Activated naive CD4-positive, alpha-beta T cell treated with anti-CD3 and anti-CD28 coated beads, Interleukin-2, amount 50 U/mL, for 24 hours (primary cell): Measurements from ENCODE around the gene CHRND.
"Not testable (repeated sequence)": the region's sequence is repeated elsewhere in the genome, so short reads cannot be mapped to it uniquely, and the experiment has no call there.

ENCODE experiments used
- H3K27ac Mint-ChIP-seq: one replicate; pipeline ENCODE4 v1.8.0; 2021; ENCODE audit warnings: mild to moderate bottlenecking, mixed read lengths
- H3K27me3 Mint-ChIP-seq: one replicate; pipeline ENCODE4 v1.8.0; 2021; ENCODE audit warnings: mixed read lengths
- H3K36me3 Mint-ChIP-seq: one replicate; pipeline ENCODE4 v1.8.0; 2021; ENCODE audit warnings: mixed read lengths
- H3K4me1 Mint-ChIP-seq: one replicate; pipeline ENCODE4 v1.8.0; 2021; ENCODE audit warnings: mixed read lengths
- H3K4me3 Mint-ChIP-seq: one replicate; pipeline ENCODE4 v1.8.0; 2021; ENCODE audit warnings: mild to moderate bottlenecking, mixed read lengths
- H3K9me3 Mint-ChIP-seq: one replicate; pipeline ENCODE4 v1.8.0; 2021; ENCODE audit warnings: mixed read lengths

CHRND gene

DNA sequence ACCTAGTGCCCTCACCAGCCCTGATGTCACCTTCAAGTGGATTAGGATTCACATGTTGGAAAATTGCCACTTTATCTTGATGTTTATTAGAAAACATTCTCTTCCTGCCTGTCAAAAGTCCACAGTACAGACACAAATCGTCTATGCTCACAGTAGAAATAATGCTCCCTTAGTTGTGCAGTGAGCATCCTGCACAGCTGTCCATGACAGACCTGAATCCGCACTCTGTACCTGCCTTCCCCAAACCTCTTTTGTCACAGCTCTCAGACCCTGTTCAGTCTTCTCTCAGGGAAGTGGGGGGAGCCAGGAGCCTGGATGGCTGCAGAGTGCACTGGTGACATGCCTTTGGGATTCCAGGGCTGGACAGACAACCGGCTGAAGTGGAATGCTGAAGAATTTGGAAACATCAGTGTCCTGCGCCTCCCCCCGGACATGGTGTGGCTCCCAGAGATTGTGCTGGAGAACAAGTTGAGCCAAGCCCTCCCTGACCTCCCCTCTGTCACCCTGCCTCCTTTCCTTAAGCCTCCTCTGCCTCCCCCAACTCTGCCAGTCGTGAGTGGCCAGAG lies 2.0 kb downstream of the CHRND start:
- Mint-ChIP-seq H3K9me3 (no peaks in the 10 kb centered on the region), H3K27me3 (peaks cover 18% of the 10 kb centered on the region), H3K36me3 (no peaks in the 10 kb centered on the region), H3K4me3 (no peak overlapping the region), H3K4me1 (peaks cover 24% of the 10 kb centered on the region), H3K27ac (no peak overlapping the region)

DNA sequence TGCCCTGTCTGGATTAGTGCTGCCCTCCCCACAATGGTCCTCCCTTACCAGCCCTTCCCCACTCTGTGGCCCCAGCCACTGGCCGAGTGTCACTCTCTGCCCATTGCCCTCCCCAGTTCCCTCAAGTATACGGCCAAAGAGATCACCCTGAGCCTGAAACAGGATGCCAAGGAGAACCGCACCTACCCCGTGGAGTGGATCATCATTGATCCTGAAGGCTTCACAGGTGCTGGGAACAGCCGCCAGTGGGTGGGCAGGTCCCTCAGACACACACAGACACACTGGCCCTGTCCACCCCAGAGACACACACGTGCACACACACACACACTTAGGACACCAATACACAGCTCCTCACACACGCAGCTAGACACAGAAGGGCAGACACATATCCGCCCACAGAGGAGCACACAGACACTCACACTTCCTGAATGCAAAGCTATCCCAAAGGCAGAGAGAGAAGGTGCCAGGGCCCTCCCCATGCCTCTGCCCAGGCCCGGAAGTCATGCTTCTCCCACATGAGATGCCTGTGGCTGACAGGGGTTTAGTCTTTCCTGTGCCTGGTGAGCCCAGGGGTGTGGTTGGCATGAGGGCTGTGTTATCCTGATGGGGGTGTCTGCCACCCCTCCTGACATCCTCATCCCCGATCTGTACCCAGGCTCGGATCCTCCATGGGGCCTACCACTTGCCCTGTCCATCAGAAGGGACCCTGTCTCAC lies 2.9 kb downstream of the CHRND start:
- H3K27me3 Mint-ChIP-seq: peaks cover 16% of the 10 kb centered on the region
- H3K4me1 Mint-ChIP-seq: peaks cover 20% of the 10 kb centered on the region
- H3K9me3 Mint-ChIP-seq: no peaks in the 10 kb centered on the region
- no peaks in the 10 kb centered on the region for H3K36me3 Mint-ChIP-seq
- no peak overlapping the region for H3K4me3 Mint-ChIP-seq
- no peak overlapping the region for H3K27ac Mint-ChIP-seq

DNA sequence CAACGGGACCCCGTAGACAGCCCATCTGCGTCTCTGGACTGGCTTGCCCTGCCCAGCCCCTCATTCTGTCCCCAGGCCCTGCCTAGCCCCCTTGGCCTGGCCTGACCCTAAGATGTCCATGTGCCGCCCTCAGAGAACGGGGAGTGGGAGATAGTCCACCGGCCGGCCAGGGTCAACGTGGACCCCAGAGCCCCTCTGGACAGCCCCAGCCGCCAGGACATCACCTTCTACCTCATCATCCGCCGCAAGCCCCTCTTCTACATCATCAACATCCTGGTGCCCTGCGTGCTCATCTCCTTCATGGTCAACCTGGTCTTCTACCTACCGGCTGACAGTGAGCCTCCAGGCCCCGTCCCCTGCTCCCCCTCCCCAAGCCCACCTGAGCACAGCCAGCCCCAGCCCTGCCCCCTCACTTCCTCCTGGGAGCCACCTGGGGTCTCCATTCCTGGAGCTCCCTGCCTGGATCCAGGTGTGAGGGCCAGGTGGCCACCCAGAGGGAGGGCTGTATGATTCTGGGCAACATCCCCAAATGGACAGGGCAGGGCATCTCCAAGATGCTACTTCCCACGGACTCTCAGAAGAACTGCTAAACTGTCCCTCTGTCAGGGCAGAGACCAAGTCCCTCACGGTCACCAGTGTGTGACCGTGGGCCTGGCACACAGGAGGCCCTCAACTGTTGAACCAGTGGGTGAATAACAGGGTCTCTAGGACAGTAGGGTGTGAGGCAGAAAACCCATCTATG lies 4.0 kb downstream of the CHRND start:
- no peak overlapping the region for H3K27ac Mint-ChIP-seq
- no peaks in the 10 kb centered on the region for H3K36me3 Mint-ChIP-seq

DNA sequence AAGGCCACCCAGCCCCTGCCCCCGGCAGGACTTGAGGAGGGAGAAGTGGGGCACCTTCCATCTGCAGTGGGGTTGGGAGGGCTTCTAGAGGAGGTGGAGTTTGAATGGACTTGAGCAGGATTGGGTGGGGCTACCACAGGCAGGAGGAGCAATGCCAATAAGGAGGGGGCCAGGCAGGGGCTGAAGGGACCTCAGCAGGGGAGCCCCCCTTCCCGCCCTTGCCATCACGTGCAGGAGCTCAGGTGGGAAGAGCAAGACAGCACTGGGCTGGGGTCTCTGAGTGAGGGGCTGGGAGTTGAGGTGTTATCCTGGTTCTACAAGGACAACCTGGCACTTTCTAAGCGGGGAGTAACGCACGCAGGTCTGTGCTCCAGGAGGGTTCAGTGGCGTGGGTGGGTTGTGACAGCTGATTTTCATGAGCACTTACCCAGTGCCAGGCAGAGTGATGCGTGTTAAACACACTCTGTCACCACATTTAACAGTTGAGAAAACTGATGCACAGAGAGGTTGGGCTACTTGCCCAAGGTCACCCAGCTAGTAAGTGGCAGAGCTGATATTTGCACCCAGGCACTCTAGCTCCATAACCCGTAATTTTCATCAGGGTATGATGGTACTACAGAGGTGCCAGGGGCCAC lies 4.8 kb downstream of the CHRND start:
- Mint-ChIP-seq H3K4me1 (peaks cover 17% of the 10 kb centered on the region), H3K9me3 (no peaks in the 10 kb centered on the region), H3K27me3 (peaks cover 10% of the 10 kb centered on the region), H3K36me3 (no peaks in the 10 kb centered on the region), H3K27ac (no peak overlapping the region), H3K4me3 (no peak overlapping the region)

More for the DNA sequence above, 4.0 kb downstream of the CHRND start:
- Mint-ChIP-seq H3K4me3 (no peak overlapping the region), H3K27me3 (peaks cover 10% of the 10 kb centered on the region), H3K4me1 (peaks cover 17% of the 10 kb centered on the region), H3K9me3 (no peaks in the 10 kb centered on the region)

DNA sequence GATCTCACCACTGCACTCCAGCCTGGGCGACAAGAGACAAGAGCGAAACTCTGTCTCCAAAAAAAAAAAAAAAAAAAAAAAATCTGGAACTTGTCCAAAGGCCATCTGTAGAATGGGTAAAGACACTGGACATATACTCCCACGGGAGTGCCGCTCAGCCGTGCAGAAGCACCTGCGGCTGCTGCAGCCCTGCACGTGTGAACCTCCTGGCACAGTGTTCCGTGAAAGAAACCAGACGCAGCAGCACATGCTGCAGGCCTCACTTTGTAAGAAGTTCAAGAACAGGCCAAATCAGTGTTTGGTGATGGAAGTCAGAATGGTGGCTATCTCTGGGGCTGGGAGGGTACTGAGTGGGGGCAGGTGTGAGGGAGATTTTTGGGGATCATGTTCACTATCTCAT lies 6.5 kb downstream of the CHRND start:
- Mint-ChIP-seq H3K27me3 (peaks cover 14% of the 10 kb centered on the region), H3K4me1 (peaks cover 17% of the 10 kb centered on the region), H3K27ac (no peak overlapping the region), H3K36me3 (no peaks in the 10 kb centered on the region), H3K4me3 (no peak overlapping the region), H3K9me3 (no peaks in the 10 kb centered on the region)

DNA sequence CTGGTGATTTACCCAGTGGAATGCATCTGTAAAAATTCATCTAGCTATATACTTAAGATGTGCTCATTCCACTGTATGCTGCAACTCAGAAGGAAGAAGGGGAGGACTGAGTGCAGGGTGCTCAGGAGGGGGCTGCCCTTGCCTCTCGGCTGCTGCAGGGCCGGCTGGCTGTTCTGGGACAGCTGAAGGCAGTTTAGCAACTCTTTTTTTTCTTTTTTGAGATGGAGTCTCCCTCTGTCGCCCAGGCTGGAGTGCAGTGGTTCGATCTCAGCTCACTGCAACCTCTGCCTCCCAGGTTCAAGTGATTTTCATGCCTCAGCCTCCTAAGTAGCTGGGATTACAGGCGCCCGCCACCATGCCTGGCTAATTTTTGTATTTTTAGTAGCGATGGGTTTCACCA lies 6.9 kb downstream of the CHRND start:
- not testable (repeated sequence) for H3K9me3 Mint-ChIP-seq, H3K27ac Mint-ChIP-seq, H3K4me3 Mint-ChIP-seq, H3K36me3 Mint-ChIP-seq
- Mint-ChIP-seq H3K27me3 (peaks cover 13% of the 10 kb centered on the region), H3K4me1 (peaks cover 16% of the 10 kb centered on the region)

DNA sequence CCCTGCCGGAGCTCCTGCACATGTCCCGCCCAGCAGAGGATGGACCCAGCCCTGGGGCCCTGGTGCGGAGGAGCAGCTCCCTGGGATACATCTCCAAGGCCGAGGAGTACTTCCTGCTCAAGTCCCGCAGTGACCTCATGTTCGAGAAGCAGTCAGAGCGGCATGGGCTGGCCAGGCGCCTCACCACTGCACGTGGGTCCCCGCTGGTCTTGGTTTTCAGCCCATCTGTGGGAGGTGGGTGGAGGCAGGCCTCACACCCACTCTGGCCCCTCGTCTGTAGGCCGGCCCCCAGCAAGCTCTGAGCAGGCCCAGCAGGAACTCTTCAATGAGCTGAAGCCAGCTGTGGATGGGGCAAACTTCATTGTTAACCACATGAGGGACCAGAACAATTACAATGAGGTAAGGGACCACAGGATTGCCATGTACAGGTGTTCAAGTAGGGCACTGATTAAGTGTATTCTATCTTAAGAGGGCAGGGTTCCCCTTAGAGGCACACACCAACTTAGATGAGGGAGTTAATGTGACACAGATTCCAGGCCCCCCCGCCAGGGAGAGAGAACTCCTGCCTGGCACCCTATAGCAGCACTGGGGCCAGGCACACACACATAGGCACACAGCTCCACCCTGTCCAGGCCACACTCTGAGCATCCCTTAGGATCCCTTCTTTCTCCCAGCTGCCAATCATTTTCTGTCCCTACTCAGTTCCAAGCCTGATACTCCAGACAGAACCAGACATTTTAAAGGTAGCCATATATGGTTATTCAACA lies 8.2 kb downstream of the CHRND start:
- H3K4me3 Mint-ChIP-seq: no peak overlapping the region
- no peaks in the 10 kb centered on the region for H3K9me3 Mint-ChIP-seq
- peaks cover 5% of the 10 kb centered on the region for H3K27me3 Mint-ChIP-seq

DNA sequence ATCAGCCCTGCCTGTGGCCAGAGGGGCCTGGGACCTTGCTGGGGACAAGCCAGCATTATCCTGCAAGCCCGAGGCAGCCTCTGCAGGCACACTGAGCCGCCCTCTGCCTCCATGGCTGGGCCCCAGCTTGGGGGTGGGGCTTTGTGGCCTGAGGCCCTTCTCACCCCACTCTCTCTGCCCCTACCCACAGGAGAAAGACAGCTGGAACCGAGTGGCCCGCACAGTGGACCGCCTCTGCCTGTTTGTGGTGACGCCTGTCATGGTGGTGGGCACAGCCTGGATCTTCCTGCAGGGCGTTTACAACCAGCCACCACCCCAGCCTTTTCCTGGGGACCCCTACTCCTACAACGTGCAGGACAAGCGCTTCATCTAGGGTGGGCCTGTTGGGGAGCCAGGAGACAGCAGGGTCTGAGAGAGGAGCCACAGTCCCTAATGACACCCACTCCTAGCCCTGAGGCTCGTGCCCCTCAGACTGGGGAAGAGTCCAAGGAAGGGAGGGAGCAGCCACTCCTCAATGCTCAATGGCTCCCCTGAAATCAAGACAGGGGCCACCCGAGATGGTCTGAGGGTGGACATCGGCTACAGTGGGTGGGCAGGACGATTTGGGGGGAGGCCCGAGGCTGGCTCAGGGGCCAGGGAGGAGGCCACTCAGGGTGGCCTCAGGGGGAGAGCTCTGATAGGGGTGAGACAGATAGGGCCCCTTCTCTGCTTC lies 9.1 kb downstream of the CHRND start:
- Mint-ChIP-seq H3K27ac (no peak overlapping the region), H3K9me3 (no peaks in the 10 kb centered on the region), H3K4me3 (no peak overlapping the region), H3K27me3 (peaks cover 5% of the 10 kb centered on the region), H3K36me3 (no peaks in the 10 kb centered on the region), H3K4me1 (peaks cover 5% of the 10 kb centered on the region)

More for the DNA sequence above, 8.2 kb downstream of the CHRND start:
- Mint-ChIP-seq H3K36me3 (no peaks in the 10 kb centered on the region), H3K4me1 (peaks cover 8% of the 10 kb centered on the region), H3K27ac (no peak overlapping the region)

DNA sequence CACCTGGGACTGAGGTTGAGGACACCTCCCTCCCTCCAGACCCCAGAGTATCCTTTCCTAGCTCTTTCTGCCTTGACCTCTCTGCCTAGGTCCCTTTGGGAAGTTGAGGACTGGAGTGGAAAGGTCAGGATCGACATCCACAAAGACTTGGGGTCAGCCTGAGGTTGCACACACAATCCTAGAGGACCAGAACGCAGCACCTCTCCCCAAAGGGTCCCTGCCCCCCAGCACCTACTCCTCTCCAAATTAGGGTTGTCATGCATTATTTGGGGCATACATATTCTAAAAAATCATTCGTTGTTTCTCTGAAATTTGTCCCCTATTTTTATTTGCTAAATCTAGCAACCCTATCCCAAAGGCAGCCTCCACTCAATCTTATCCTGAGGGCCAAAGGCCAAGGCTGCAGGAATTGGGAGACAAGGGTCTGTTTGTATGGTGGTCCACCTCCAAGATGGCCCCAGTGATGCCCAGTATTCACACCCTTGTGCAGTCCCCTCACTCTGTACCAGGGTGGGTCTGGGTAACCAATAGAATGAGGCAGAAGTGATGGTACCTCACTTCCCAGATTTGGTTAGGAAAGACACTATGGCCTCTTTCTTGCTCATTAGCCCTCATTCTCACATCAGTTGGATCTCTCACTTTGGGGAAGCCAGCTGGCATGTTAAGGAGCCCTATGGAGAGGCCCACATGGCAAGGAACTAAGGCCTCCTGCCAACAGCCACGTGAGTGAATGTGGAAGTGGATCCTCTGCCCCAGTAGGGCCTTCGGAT lies 10.0 kb downstream of the CHRND start:
- Mint-ChIP-seq H3K27me3 (peaks cover 5% of the 10 kb centered on the region), H3K9me3 (no peaks in the 10 kb centered on the region), H3K4me3 (no peak overlapping the region), H3K4me1 (peaks cover 5% of the 10 kb centered on the region), H3K27ac (no peak overlapping the region), H3K36me3 (no peaks in the 10 kb centered on the region)

DNA sequence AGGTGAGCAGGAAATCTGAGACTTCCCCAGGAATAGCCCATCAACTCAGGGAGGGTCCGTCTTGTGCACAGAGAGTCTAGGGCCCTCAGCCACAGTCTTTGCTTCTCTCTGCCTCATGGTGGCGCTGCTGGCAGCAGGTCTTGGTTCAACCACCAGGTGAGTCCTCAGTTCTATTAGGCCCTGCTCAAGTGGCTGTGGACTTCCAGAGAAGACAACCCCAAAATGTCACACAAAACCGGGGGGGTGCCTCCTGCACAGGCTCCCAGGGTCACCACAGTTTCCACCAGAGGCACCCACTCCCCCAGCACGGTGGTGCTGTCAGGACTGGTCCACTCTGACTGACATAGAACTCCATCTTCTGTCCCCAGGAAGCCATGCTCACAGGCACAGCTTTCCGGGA lies 11.1 kb downstream of the CHRND start:
- peaks cover 6% of the 10 kb centered on the region for H3K4me1 Mint-ChIP-seq
- H3K9me3 Mint-ChIP-seq: no peaks in the 10 kb centered on the region
- H3K27ac Mint-ChIP-seq: no peak overlapping the region
- H3K36me3 Mint-ChIP-seq: no peaks in the 10 kb centered on the region
- no peak overlapping the region for H3K4me3 Mint-ChIP-seq
- H3K27me3 Mint-ChIP-seq: peaks cover 5% of the 10 kb centered on the region

DNA sequence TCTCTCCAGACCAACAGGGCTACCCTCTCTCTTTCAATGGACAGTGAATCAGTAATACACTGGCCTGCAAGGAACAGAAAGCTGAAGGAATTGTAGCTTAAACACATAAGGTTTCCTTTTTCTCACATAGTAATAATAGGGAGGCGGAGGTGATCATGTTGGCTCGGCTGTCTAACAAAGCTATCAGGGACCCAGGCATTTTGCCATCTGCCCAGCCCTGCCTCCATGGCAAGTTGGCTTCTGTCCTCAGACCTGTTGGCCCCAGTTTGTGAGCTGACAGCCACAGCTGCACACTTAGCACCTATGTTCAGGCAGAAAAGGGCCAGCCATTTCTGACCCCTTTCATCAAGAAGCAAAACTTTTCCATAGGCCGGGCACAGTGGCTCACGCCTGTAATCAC lies 11.5 kb downstream of the CHRND start:
- H3K4me3 Mint-ChIP-seq: no peak overlapping the region
- H3K36me3 Mint-ChIP-seq: no peaks in the 10 kb centered on the region
- H3K27ac Mint-ChIP-seq: no peak overlapping the region
- H3K27me3 Mint-ChIP-seq: peaks cover 5% of the 10 kb centered on the region
- H3K9me3 Mint-ChIP-seq: no peaks in the 10 kb centered on the region
- peaks cover 10% of the 10 kb centered on the region for H3K4me1 Mint-ChIP-seq

DNA sequence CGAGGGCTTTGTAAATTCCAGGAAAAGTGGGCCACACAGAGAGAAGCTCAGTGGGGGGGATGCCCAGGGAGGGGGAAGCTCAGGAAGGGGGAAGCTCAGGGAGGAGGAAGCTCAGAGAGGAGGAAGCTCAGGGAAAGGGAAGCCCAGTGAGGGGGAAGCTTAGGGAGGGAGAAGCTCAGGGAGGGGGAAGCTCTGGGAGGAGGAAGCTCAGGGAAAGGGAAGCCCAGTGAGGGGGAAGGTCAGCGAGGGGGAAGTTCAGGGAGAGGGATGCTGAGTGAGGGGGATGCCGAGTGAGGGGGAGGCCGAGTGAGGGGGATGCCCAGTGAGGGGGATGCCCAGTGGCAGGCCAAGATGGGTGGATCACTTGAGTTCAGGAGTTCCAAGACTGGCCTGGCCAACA lies 12.7 kb downstream of the CHRND start:
- Mint-ChIP-seq H3K4me3 (no peak overlapping the region), H3K9me3 (no peaks in the 10 kb centered on the region), H3K36me3 (no peaks in the 10 kb centered on the region), H3K27me3 (peaks cover 3% of the 10 kb centered on the region), H3K27ac (no peak overlapping the region), H3K4me1 (peaks cover 12% of the 10 kb centered on the region)

DNA sequence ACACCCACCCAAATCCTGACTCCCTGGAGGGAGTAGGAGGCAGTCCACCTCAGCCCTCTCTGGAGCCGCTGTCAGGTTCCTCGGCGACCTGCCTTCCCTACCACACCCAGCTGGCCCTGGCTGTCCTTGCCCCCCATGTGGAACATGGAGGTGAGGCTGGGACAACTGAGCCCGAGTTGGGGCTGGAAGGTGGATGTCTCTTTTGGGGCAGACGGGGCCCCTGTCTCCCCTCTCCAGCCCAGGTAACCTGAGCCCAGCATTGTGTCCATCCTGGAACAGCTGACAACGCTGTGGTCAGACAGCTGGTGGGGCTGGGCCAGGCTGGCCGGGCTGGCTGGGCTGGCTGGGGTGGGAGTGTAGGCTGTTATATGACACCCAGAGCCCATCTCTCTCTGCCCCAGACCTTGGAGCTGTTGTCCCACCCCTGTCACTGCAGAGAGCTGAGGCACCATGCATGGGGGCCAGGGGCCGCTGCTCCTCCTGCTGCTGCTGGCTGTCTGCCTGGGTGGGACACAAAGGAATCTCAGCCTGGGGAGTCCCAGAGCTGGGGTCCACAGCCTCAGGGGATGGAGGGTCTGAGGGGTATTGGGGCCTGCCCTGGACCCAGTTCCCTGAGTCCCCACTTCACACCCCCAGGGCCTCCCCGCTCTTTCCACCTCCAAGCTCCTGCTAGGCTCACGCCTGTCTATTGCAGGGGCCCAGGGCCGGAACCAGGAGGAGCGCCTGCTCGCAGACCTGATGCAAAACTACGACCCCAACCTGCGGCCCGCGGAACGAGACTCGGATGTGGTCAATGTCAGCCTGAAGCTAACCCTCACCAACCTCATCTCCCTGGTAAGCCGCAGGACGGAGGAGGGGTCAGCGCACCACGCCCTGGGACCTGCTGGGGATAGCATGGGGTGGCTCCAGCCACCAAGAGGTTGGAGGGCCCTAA lies 13.6 kb downstream of the CHRND start, which contains the start of gene CHRNG:
CHRNG (plus strand) TSS at position 395 of the 934 bp plus-strand sequence; CDS start at position 451, 56 bp downstream.
- Mint-ChIP-seq H3K4me3 (no peak within 1 kb of the TSS), H3K4me1 (peaks cover 15% of the 10 kb centered on the region)

More for the DNA sequence above, 13.6 kb downstream of the CHRND start, which contains the start of gene CHRNG:
- Mint-ChIP-seq H3K27ac (peak within 1 kb of the TSS; percentile 30), H3K9me3 (no peaks in the 10 kb centered on the region), H3K27me3 (peaks cover 3% of the 10 kb centered on the region), H3K36me3 (no peaks in the 10 kb centered on the region)
